Common myeloid progenitor, CD34-positive (primary cell): ENCODE data around the gene ZNF749.

ENCODE experiments used
- CTCF ChIA-PET: fragments of 350-600 bp; sonication (Branson Sonifier 250); formaldehyde crosslinking; loops from one replicate; lab custom pipeline; 2021; ENCODE audit warnings: antibody characterized with exemption; lab: Charles Lee
- POLR2A ChIA-PET: fragments of 350-600 bp; sonication (Branson Sonifier 250); formaldehyde crosslinking; loops from one replicate; lab custom pipeline; 2021; ENCODE audit warnings: antibody characterized with exemption; lab: Charles Lee
- DNase-seq, 3 donors: peaks; one replicate each; pipeline versions ENCODE4 v3.0.0 to v3.0.0-alpha.2; 2013
- H3K27ac ChIP-seq, 2 experiments: 1 replicate in 1 of 2; 2 replicates in 1 of 2; pipeline ENCODE4 v1.7.0; 2013; ENCODE audit warnings: inconsistent platforms in 2 of 2, low read length in 2 of 2, mild to moderate bottlenecking in 2 of 2, low read depth in 1 of 2, moderate library complexity in 1 of 2; ENCODE audit not compliant: severe bottlenecking in 2 of 2, insufficient read depth in 1 of 2, poor library complexity in 1 of 2
- H3K27me3 ChIP-seq, 5 experiments: replicated peaks in 2 of 5; 1 replicate in 3 of 5; 2 replicates in 2 of 5; pipeline versions ENCODE4 v1.6.1 to v1.7.0; 2013; ENCODE audit warnings: low read length in 4 of 5, mild to moderate bottlenecking in 2 of 5, moderate library complexity in 2 of 5, inconsistent platforms in 1 of 5; ENCODE audit not compliant: insufficient read depth in 5 of 5, control insufficient read depth in 4 of 5
- H3K36me3 ChIP-seq, 4 experiments: 1 replicate in 2 of 4; 2 replicates in 2 of 4; pipeline versions ENCODE4 v1.6.1 to v1.7.0; 2013; ENCODE audit warnings: low read length in 3 of 4, control low read depth in 1 of 4, mild to moderate bottlenecking in 1 of 4; ENCODE audit not compliant: control insufficient read depth in 4 of 4, insufficient read depth in 4 of 4
- H3K4me1 ChIP-seq, 4 experiments: 1 replicate in 3 of 4; 2 replicates in 1 of 4; pipeline versions ENCODE4 v1.6.1 to v1.7.1; 2013; ENCODE audit warnings: low read length in 3 of 4, mild to moderate bottlenecking in 3 of 4, control low read depth in 1 of 4, inconsistent platforms in 1 of 4, moderate library complexity in 1 of 4; ENCODE audit not compliant: control insufficient read depth in 4 of 4, insufficient read depth in 4 of 4; ENCODE audit errors: control extremely low read depth in 1 of 4
- H3K4me3 ChIP-seq, 7 experiments: 1 replicate in 4 of 7; 2 replicates in 3 of 7; pipeline versions ENCODE4 v1.5.1 to v1.7.0; 2013; ENCODE audit warnings: mild to moderate bottlenecking in 7 of 7, low read length in 6 of 7, moderate library complexity in 6 of 7, inconsistent platforms in 2 of 7, low read depth in 2 of 7, control low read depth in 1 of 7; ENCODE audit not compliant: insufficient read depth in 4 of 7, control insufficient read depth in 1 of 7; ENCODE audit errors: extremely low read depth in 1 of 7
- H3K9me3 ChIP-seq, 5 experiments: 1 replicate in 4 of 5; 2 replicates in 1 of 5; pipeline versions ENCODE4 v1.6.1 to v1.7.1; 2013; ENCODE audit warnings: low read length in 4 of 5, mild to moderate bottlenecking in 2 of 5, inconsistent platforms in 1 of 5, low read depth in 1 of 5, moderate library complexity in 1 of 5; ENCODE audit not compliant: control insufficient read depth in 4 of 5, insufficient read depth in 2 of 5; ENCODE audit errors: control extremely low read depth in 1 of 5
- WGBS: methylation state at CpG from one replicate; pipeline ENCODE4 v1.1.5; 2013; ENCODE audit not compliant: insufficient coverage; 5-methylcytosine and 5-hydroxymethylcytosine counted together

Gene ZNF749

GRCh38 chr19:57403737-57404563 is 31.2 kb upstream of the ZNF749 start:
- peaks cover 6 to 22% (median 11%) of the 10 kb centered on the region in 5 experiments for H3K9me3 ChIP-seq
- WGBS = 96% methylated on average over 9 of the region's 9 CpGs
- H3K27me3 ChIP-seq = no peaks in the 10 kb centered on the region
- H3K27ac ChIP-seq = no peak overlapping the region
- H3K4me1 ChIP-seq = no peaks in the 10 kb centered on the region
- CTCF ChIA-PET = interaction anchor here (1.1 to 1.5 kb wide), 2 partner anchors 301 to 750 kb away, joined by 3 read pairs; no protein-coding TSS in a partner anchor
- H3K4me3 ChIP-seq = no peak overlapping the region
- DNase-seq = no peak
- POLR2A ChIA-PET = no interaction called here
- peaks cover 4 to 27% (median 10%) of the 10 kb centered on the region in 4 experiments for H3K36me3 ChIP-seq

DNA sequence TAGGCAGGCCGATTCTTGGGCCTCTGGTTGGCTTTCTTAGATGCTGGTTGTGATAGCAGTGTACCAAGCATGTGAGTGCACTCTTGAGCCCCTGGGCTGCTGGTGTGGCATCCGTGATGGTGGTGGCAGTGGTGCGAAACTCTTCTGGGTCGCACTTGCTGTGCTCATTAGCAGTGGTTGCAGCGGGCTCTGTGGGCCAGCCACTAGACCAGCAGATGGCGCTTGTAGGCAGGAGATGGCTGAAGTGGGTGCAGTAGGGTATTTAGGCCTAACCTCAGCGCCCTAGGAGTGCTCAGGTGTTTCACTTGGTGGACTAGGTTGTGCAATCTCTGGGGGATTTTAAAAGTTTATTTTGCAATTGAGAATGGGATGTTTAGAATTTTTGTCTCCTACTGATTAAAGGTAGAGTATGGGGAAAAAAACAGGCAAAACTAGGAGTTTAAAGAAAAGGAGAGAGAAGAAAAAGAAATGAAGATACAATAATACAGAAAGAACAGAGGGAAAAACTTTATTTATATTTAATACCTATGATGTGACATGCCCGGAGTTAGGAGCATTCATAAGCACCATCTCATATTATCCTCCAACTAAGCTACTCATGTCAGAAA is 28.5 kb upstream of the ZNF749 start:
- 17% methylated on average over 7 of the region's 8 CpGs for WGBS
- no peak overlapping the region for H3K27ac ChIP-seq
- CTCF ChIA-PET = interaction anchor here (0.5 to 2.1 kb wide), 8 partner anchors 9 to 1061 kb away, joined by 3 to 8 read pairs (median 3); partner anchors contain the start of genes ZNF551 and ZNF749
- H3K36me3 ChIP-seq = peaks cover 0 to 13% (median 1%) of the 10 kb centered on the region in 4 experiments
- H3K4me3 ChIP-seq = no peak overlapping the region
- DNase-seq = peak; percentile 75 to 87 (median 86)
- no peaks in the 10 kb centered on the region for H3K27me3 ChIP-seq
- H3K4me1 ChIP-seq = peaks cover 4 to 8% (median 5%) of the 10 kb centered on the region in 4 experiments
- POLR2A ChIA-PET = no interaction called here
- peaks cover 0 to 13% (median 3%) of the 10 kb centered on the region in 5 experiments for H3K9me3 ChIP-seq

DNA sequence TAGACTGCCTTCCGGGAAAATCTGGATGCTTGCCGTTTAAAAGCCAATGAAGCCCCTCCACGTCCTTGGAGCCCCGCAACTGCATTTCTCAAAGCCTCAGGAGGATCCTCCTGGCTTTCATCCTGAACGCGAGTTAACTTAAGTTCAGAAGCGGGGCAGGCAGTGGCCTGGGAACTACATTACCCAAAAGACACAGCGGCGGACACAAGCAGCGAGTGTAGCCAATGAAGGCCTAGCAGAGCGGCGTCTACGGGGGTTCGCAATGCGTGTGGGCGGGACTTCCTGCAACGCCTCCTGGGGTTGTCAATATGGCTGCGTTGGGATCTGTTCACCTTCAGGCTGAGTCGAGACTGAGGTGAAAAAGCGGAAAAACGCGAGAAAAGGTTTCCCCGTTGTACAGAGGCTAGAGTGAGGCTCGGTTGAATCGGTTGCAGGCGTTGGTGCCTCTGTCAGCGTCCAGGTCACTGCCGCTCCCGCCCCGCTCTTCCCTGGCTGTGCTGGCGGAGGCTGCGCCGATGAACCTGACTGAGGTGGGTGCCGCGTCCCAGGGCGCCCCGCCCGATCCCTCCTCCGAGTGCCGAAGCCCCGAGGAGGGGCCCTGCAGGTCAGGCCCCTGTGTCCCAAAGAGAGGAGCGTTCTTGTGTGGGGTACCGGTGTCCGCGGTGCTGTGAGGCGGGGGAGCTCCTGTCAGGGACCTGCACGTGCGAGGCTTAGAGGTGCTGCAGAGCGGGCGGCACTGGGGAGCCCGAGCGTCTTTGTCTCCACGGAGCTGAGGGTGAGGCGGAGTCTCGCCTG is 24.1 kb upstream of the ZNF749 start, which contains the start of gene ZNF17:
Gene ZNF17 (plus strand): TSS at position 285 of the 795 bp plus-strand sequence. CDS start 2,455 bp downstream, outside the sequence.
- WGBS = 0% methylated on average over 44 of the region's 55 CpGs
- peak; percentile 92 to 97 (median 95) for DNase-seq
- Histone ChIP-seq H3K9me3 (peaks cover 0 to 14% (median 0%) of the 10 kb centered on the region in 5 experiments), H3K4me3 (peak within 1 kb of the TSS; percentile 88 to 99 (median 95)), H3K27me3 (no peaks in the 10 kb centered on the region), H3K4me1 (peaks cover 10 to 14% (median 12%) of the 10 kb centered on the region in 4 experiments), H3K27ac (peak within 1 kb of the TSS; percentile 35 to 84), H3K36me3 (peaks cover 8 to 26% (median 22%) of the 10 kb centered on the region in 4 experiments)
- POLR2A ChIA-PET = interaction anchor here (0.8 kb wide), 1 partner anchor 389 kb away, joined by 3 read pairs; no protein-coding TSS in a partner anchor
- CTCF ChIA-PET = no interaction called here

DNA sequence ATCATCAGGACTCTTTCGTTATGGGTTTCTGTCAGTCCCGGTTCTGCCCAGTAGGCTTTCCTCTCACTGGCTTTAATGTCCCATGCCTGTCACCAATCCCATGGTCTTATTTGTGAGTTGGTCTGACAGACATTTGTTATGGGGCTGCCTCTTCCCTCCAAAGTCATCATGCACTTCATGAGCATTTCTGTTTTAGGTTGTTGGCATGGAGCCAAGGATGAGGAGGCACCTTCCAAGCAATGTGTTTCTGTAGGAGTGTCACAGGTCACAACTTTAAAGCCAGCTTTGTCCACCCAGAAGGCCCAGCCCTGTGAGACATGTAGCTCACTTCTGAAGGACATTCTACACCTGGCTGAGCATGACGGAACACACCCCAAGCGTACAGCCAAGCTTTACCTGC is 15.7 kb upstream of the ZNF749 start:
- no peaks in the 10 kb centered on the region for H3K27me3 ChIP-seq
- CTCF ChIA-PET = no interaction called here
- POLR2A ChIA-PET = no interaction called here
- WGBS = 98% methylated on average over 3 of the region's 4 CpGs
- no peaks in the 10 kb centered on the region for H3K4me1 ChIP-seq
- peaks cover 37 to 70% (median 58%) of the 10 kb centered on the region in 4 experiments for H3K36me3 ChIP-seq
- no peak for DNase-seq
- H3K27ac ChIP-seq = no peak overlapping the region
- H3K4me3 ChIP-seq = no peak overlapping the region
- H3K9me3 ChIP-seq = peaks cover 11 to 63% (median 31%) of the 10 kb centered on the region in 5 experiments

DNA sequence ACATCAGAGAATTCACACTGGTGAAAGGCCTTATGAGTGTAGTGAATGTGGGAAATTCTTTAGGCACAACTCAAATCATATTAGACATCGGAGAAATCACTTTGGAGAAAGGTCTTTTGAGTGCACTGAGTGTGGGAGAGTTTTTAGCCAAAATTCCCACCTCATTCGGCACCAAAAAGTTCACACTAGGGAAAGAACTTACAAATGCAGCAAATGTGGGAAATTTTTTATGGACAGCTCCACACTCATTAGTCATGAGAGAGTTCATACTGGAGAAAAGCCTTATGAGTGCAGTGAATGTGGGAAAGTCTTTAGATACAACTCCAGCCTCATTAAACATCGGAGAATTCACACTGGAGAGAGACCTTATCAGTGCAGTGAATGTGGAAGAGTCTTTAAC is 14.1 kb upstream of the ZNF749 start:
- Histone ChIP-seq H3K27me3 (no peaks in the 10 kb centered on the region), H3K4me1 (no peaks in the 10 kb centered on the region), H3K4me3 (no peak overlapping the region), H3K27ac (no peak overlapping the region), H3K36me3 (peaks cover 33 to 57% (median 45%) of the 10 kb centered on the region in 4 experiments), H3K9me3 (peaks cover 11 to 56% (median 31%) of the 10 kb centered on the region in 5 experiments)
- no peak for DNase-seq
- ChIA-PET CTCF (no interaction called here), POLR2A (no interaction called here)
- 100% methylated on average over 1 of the region's 3 CpGs for WGBS

DNA sequence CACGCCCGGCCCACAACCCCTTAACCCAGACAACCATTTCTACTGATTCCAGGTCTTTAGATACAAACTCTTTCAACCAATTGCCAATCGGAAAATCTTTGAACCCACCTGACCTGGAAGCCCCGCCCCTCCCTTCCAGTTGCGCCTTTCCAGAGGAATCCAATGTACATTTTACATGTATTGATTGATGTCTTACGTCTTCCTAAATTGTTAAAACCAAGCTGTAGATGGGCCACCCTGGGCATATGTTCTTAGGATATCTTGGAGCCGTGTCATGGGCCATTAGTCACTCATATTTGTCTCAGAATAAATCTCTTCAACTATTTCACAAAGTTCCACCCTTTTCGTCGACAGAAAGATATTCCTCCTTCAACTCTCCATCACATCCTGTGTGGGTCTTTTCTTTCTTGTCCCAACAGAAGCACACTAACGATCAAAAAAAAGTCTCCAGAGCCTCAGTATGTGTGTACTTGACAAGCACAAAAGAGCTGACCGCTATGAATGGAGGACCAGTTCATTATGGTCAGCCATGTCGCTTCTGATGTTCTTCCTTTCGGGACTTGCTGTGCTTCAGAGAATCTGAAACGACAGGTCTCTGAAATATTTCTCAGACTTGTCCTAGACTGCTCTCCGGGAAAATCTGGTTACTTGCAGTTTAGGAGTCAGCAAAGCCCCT is 601 bp upstream of the ZNF749 start:
- peak in 1 of 3 donors; percentile 8 for DNase-seq
- peak overlapping the region; percentile 68 to 96 (median 88) for H3K4me3 ChIP-seq
- ChIA-PET CTCF (interaction anchor here (1.6 kb wide), 1 partner anchor 27 kb away, joined by 3 read pairs; no protein-coding TSS in a partner anchor), POLR2A (no interaction called here)
- 18% methylated on average over 11 of the region's 15 CpGs for WGBS
- peaks cover 4 to 20% (median 14%) of the 10 kb centered on the region in 4 experiments for H3K4me1 ChIP-seq
- peak overlapping the region in 1 of 2 experiments; percentile 79 for H3K27ac ChIP-seq
- H3K9me3 ChIP-seq = peaks cover 0 to 11% (median 10%) of the 10 kb centered on the region in 5 experiments
- H3K36me3 ChIP-seq = peaks cover 5 to 19% (median 15%) of the 10 kb centered on the region in 4 experiments
- H3K27me3 ChIP-seq = no peaks in the 10 kb centered on the region
